Testis (tissue), 3 donors: Measurements from ENCODE around the gene MUS81. TPM values are rescaled to one million over a fixed set of nuclear protein-coding genes. Genes with fewer than 3 reads are reported as not detected.

Source experiments
- DNase-seq: peaks from one replicate; pipeline ENCODE4 v3.0.0-alpha.2; 2019
- H3K27ac ChIP-seq, 2 donors: fragments of 200-600 bp; sonication (generic); one replicate each; pipeline ENCODE4 v1.5.1; 2019
- H3K27me3 ChIP-seq: fragments of 200-600 bp; sonication (generic); one replicate; pipeline ENCODE4 v1.5.1; 2019
- H3K36me3 ChIP-seq: fragments of 200-600 bp; sonication (generic); one replicate; pipeline ENCODE4 v1.5.1; 2017; ENCODE audit warnings: low read depth; ENCODE audit errors: missing control alignments
- H3K4me1 ChIP-seq: fragments of 200-600 bp; sonication (generic); one replicate; pipeline ENCODE4 v1.5.1; 2019
- H3K4me3 ChIP-seq, 2 donors: fragments of 200-600 bp; sonication (generic); one replicate each; pipeline ENCODE4 v1.5.1; 2017 to 2019
- H3K9me3 ChIP-seq: fragments of 200-600 bp; sonication (generic); one replicate; pipeline ENCODE4 v1.5.1; 2017
- POLR2A ChIP-seq: fragments of 450-650 bp; IDR thresholded peaks from one replicate; pipeline ENCODE4 v1.6.1; 2017; ENCODE audit warnings: antibody characterized with exemption, mild to moderate bottlenecking, moderate library complexity
- WGBS, 2 donors: methylation state at CpG; one replicate each; pipeline ENCODE4 v1.1.5; 2018; 5-methylcytosine and 5-hydroxymethylcytosine counted together
- intact Hi-C: fragments of 100-400 bp; cut with DNase I; formaldehyde crosslinking; loops from one replicate; pipeline ENCODE4 v1.15.1; 2023; ENCODE audit warnings: low total_unique reads
- polyA plus RNA-seq: library from polyadenylated mRNA; stranded (reverse); fragments of 350-450 nt; fragmentation: Illumina TruSeq; extraction: RNeasy Lipid Tissue Mini Kit (QIAGEN cat#74804); gene quantifications from one replicate; pipeline ENCODE4 v1.2.3, GENCODE V29; 2014; ENCODE audit warnings: low read depth, low replicate concordance; ENCODE audit not compliant: insufficient read depth
- total RNA-seq, 2 donors: library from RNA; depleted of rRNA; stranded (reverse); fragments of >200 nt; gene quantifications; one replicate each; pipeline ENCODE4 v1.2.3, GENCODE V29; 2016
- TF ChIP-seq, protein P1 (sequence below), 3 experiments: fragments of 450-650 bp in 2 of 3; fragments of 200-600 bp in 1 of 3; sonication (generic) in 1 of 3; IDR thresholded peaks; one replicate each; pipeline ENCODE4 v1.5.1; 2016 to 2019; ENCODE audit warnings: antibody characterized with exemption in 3 of 3, mild to moderate bottlenecking in 2 of 3, moderate library complexity in 1 of 3

The MUS81 gene
- total and polyA plus RNA-seq, 3 donors from 2014 or later, result 49.9 to 74.0 (median 57.2) TPM

DNA sequence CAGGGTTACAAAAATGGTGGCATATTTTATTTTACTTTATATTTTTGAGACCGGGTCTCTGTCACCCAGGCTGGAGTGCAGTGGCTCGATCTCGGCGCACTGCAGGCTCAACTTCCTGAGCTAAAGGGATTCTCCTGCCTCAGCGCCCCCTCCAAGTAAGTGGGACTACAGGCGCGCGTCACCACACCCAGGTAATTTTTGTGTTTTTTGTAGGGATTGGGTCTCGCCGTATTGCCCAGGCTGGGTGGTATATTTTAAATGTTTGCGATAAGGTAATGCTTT lies 40.6 kb downstream of the MUS81 start:
- no peaks in the 10 kb centered on the region for H3K9me3 ChIP-seq
- H3K36me3 ChIP-seq, result no peaks in the 10 kb centered on the region
- no peak for DNase-seq
- no peak for TF ChIP-seq POLR2A
- H3K27ac ChIP-seq, result no peak overlapping the region
- no peaks in the 10 kb centered on the region for H3K27me3 ChIP-seq
- intact Hi-C loops, result no loop called here
- peak overlapping the region; percentile 43 to 52 for H3K4me3 ChIP-seq
- WGBS, 2 donors, result 64 to 70% methylated on average over 11 of the region's 11 CpGs
- H3K4me1 ChIP-seq, result peaks cover 8% of the 10 kb centered on the region

DNA sequence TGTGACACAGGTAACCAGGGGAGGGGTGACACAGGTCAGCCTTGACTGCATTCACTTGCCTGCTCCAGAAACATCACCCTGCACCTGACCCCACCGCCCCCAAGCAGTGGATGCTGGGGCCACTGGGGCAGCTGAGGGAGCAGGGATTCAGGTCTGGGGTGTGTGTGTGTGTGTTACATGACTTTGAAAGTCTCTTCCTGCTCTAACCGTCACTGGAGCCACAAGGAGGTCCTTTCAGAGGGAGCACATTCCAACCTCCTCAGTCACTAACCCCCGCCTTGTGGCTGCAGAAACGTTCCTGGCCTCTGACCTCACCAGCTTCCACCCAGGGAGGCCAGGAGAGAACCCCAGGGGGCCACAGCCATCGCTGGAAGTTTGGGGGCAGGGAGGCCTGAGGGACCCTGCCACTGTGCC lies 42.8 kb downstream of the MUS81 start:
- no peak overlapping the region for H3K4me3 ChIP-seq
- no peak for DNase-seq
- TF ChIP-seq, protein P1, sequence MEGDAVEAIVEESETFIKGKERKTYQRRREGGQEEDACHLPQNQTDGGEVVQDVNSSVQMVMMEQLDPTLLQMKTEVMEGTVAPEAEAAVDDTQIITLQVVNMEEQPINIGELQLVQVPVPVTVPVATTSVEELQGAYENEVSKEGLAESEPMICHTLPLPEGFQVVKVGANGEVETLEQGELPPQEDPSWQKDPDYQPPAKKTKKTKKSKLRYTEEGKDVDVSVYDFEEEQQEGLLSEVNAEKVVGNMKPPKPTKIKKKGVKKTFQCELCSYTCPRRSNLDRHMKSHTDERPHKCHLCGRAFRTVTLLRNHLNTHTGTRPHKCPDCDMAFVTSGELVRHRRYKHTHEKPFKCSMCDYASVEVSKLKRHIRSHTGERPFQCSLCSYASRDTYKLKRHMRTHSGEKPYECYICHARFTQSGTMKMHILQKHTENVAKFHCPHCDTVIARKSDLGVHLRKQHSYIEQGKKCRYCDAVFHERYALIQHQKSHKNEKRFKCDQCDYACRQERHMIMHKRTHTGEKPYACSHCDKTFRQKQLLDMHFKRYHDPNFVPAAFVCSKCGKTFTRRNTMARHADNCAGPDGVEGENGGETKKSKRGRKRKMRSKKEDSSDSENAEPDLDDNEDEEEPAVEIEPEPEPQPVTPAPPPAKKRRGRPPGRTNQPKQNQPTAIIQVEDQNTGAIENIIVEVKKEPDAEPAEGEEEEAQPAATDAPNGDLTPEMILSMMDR (IDR thresholded peaks at IDR 0.05), result no peak
- TF ChIP-seq POLR2A, result no peak
- H3K27me3 ChIP-seq, result no peaks in the 10 kb centered on the region
- WGBS, 2 donors, result 51 to 57% methylated on average over 3 to 4 of the region's 5 CpGs
- intact Hi-C loops, result no loop called here
- no peaks in the 10 kb centered on the region for H3K9me3 ChIP-seq
- peaks cover 8% of the 10 kb centered on the region for H3K4me1 ChIP-seq
- no peaks in the 10 kb centered on the region for H3K36me3 ChIP-seq
- H3K27ac ChIP-seq, result no peak overlapping the region

DNA sequence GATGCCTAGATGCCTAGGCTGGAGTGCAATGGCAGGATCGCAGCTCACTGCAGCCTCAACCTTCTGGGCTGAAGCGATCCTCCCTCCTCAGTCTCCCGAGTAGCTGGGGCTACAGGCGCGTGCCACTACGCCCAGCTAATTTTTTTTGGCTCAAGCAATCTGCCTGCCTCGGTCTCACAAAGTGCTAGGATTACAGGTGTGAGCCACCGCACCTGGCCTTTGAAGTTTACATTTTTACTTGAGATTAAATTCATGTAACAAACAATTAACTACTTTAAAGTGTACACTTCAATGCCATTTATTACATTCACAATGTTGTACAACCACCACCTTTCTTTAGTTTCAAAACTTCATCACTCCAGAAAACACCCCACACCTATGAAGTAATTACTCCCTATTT lies 43.5 kb downstream of the MUS81 start:
- intact Hi-C loops, result no loop called here
- WGBS, 2 donors, result 85 to 88% methylated on average over 8 of the region's 8 CpGs
- Histone ChIP-seq H3K27ac (no peak overlapping the region), H3K27me3 (no peaks in the 10 kb centered on the region), H3K4me1 (peaks cover 8% of the 10 kb centered on the region), H3K9me3 (no peaks in the 10 kb centered on the region), H3K4me3 (no peak overlapping the region), H3K36me3 (no peaks in the 10 kb centered on the region)
- TF ChIP-seq, protein P1 (IDR thresholded peaks at IDR 0.05), result no peak
- no peak for TF ChIP-seq POLR2A
- no peak for DNase-seq

GRCh38 chr11:65906602-65907001 lies 46.4 kb downstream of the MUS81 start:
- Histone ChIP-seq H3K4me3 (no peak overlapping the region), H3K27ac (no peak overlapping the region), H3K27me3 (no peaks in the 10 kb centered on the region), H3K9me3 (no peaks in the 10 kb centered on the region), H3K4me1 (peaks cover 4% of the 10 kb centered on the region), H3K36me3 (no peaks in the 10 kb centered on the region)
- DNase-seq, result no peak
- 91 to 92% methylated on average over 5 of the region's 5 CpGs for WGBS, 2 donors
- intact Hi-C loops, result no loop called here
- TF ChIP-seq POLR2A, result no peak
- TF ChIP-seq, protein P1 (IDR thresholded peaks at IDR 0.05), result no peak

GRCh38 chr11:65907878-65908277 lies 47.6 kb downstream of the MUS81 start:
- peaks cover 10% of the 10 kb centered on the region for H3K4me1 ChIP-seq
- no peaks in the 10 kb centered on the region for H3K9me3 ChIP-seq
- WGBS, 2 donors, result 89 to 90% methylated on average over 6 of the region's 6 CpGs
- H3K4me3 ChIP-seq, result no peak overlapping the region
- no peaks in the 10 kb centered on the region for H3K36me3 ChIP-seq
- no peak overlapping the region for H3K27ac ChIP-seq
- TF ChIP-seq, protein P1 (IDR thresholded peaks at IDR 0.05), result no peak
- no peak for TF ChIP-seq POLR2A
- intact Hi-C loops, result no loop called here
- no peaks in the 10 kb centered on the region for H3K27me3 ChIP-seq
- DNase-seq, result no peak
